HG02973 (cell line): ENCODE data around the gene PRKAA2.

Experiments
- ATAC-seq: cut with Tn5 transposase; IDR thresholded peaks from one replicate; pipeline ENCODE4 v1.9.1; 2021; ENCODE audit warnings: moderate library complexity; ENCODE audit not compliant: unreplicated experiment

Gene PRKAA2

GRCh38 chr1:56712150-56712549 lies 67.0 kb downstream of the PRKAA2 start:
- no peak for ATAC-seq

GRCh38 chr1:56713112-56713511 lies 68.0 kb downstream of the PRKAA2 start:
- ATAC-seq: no peak

- ATAC-seq: no peak
Observed at GRCh38 chr1:56715156-56715555, 70.0 kb downstream of the PRKAA2 start.

GRCh38 chr1:56719171-56719570 lies 74.1 kb downstream of the PRKAA2 start:
- no peak for ATAC-seq

GRCh38 chr1:56726706-56727105 lies 81.6 kb downstream of the PRKAA2 start:
- ATAC-seq: no peak

GRCh38 chr1:56728964-56729363 lies 83.8 kb downstream of the PRKAA2 start:
- ATAC-seq: no peak

DNA sequence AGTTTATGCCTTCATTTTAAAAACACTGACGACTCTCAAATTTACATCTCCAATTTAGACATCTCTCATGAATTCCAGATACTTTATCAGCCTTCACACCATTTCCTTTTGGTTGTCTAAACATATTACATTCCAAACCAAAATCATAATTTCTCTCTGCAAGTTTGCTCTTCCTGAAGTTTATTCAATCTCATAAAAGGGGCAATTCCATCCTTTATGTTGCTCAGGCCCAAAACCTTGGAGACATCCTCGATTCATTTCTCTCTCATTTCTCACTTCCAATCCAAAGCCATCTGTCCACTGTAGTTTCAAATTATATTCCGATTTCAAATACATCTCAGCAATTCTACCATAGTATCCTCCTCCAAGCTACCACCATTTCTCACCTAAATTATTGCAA lies 100.1 kb downstream of the PRKAA2 start:
- ATAC-seq: no peak

- ATAC-seq: no peak
Observed at GRCh38 chr1:56754708-56755479, 109.8 kb downstream of the PRKAA2 start.

- ATAC-seq: no peak
Observed at GRCh38 chr1:56755911-56756310, 110.8 kb downstream of the PRKAA2 start.

GRCh38 chr1:56758135-56758534 lies 113.0 kb downstream of the PRKAA2 start:
- ATAC-seq: no peak

DNA sequence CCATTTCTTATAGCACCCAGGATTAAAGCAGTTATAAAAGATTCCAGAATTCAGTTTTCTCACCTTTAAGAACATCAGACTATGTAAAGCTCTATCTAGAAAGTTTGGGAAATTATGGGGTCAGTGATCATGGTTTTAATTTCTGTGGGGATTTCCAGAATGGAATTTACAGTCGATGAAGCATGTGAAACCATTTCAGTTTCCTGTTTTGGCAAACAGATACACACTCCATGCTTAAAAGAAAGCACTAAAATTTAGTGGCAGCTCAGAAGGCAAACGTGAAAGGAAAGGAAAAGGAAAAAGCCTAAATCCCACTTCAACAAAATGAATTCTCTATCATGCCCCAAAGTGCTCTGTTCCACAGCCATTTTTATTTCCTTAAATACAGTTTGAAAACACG lies 113.7 kb downstream of the PRKAA2 start:
- ATAC-seq: no peak
